Stomach (tissue), 9 donors: ENCODE data around the gene CMIP. TPM values are rescaled to one million over a fixed set of nuclear protein-coding genes. Genes with fewer than 3 reads are reported as not detected.

Experiments
- DNase-seq, 2 donors: peaks; one replicate each; pipeline versions ENCODE4 v3.0.0 to v3.0.0-alpha.2; 2013 to 2019
- H3K27ac ChIP-seq, 5 donors: fragments of 200-600 bp in 4 of 5; sonication (generic) in 4 of 5; one replicate each; pipeline ENCODE4 v1.5.1; 2013 to 2019; ENCODE audit warnings: mild to moderate bottlenecking in 1 of 5, moderate library complexity in 1 of 5
- H3K27me3 ChIP-seq, 3 donors: fragments of 200-600 bp; sonication (generic); one replicate each; pipeline ENCODE4 v1.5.1; 2017 to 2019; ENCODE audit warnings: mixed run types in 1 of 3
- H3K36me3 ChIP-seq, 4 donors: fragments of 200-600 bp; sonication (generic); 1 replicate in 3 of 4; 2 replicates in 1 of 4; pipeline ENCODE4 v1.5.1; 2016 to 2019
- H3K4me1 ChIP-seq, 4 donors: fragments of 200-600 bp; sonication (generic); one replicate each; pipeline ENCODE4 v1.5.1; 2016 to 2019
- H3K4me3 ChIP-seq, 4 donors: fragments of 200-600 bp; sonication (generic) in 3 of 4; one replicate each; pipeline ENCODE4 v1.5.1; 2016 to 2019; ENCODE audit warnings: mild to moderate bottlenecking in 1 of 4
- H3K9me3 ChIP-seq, 4 donors: fragments of 200-600 bp; sonication (generic); one replicate each; pipeline ENCODE4 v1.5.1; 2016 to 2019
- CTCF ChIP-seq, 7 experiments: fragments of 450-650 bp in 4 of 7; fragments of 200-600 bp in 3 of 7; sonication (generic) in 3 of 7; IDR thresholded peaks; one replicate each; pipeline ENCODE4 v1.5.1; 2016 to 2019; ENCODE audit warnings: antibody characterized with exemption in 7 of 7, control low read depth in 2 of 7, mild to moderate bottlenecking in 1 of 7
- EP300 ChIP-seq: sonication (generic); formaldehyde crosslinking; IDR thresholded peaks from one replicate; pipeline ENCODE4 v1.6.1; 2017; ENCODE audit warnings: antibody characterized with exemption
- POLR2A ChIP-seq, 4 donors: fragments of 450-650 bp; IDR thresholded peaks; one replicate each; pipeline ENCODE4 v1.6.1; 2016; ENCODE audit warnings: antibody characterized with exemption in 4 of 4, control low read depth in 2 of 4, mild to moderate bottlenecking in 1 of 4, moderate library complexity in 1 of 4
- POLR2AphosphoS5 ChIP-seq, 3 donors: sonication (generic); formaldehyde crosslinking; IDR thresholded peaks; one replicate each; pipeline ENCODE4 v1.6.1; 2016; ENCODE audit warnings: antibody characterized with exemption in 3 of 3
- WGBS, 5 donors: extraction: QIAGEN DNeasy Blood & Tissue Kit in 3 of 5; methylation state at CpG; one replicate each; pipeline versions ENCODE4 v1.1.5 to v1.1.7; 2013 to 2018; 5-methylcytosine and 5-hydroxymethylcytosine counted together
- intact Hi-C: fragments of 100-400 bp; cut with DNase I; formaldehyde crosslinking; loops from one replicate; pipeline ENCODE4 v1.15.1; 2023; ENCODE audit warnings: low total_unique reads
- polyA plus RNA-seq, 3 donors: library from polyadenylated mRNA; stranded (reverse); fragments of 200-250 nt; gene quantifications; one replicate each; pipeline ENCODE4 v1.2.3, GENCODE V29; 2013
- total RNA-seq, 5 donors: library from RNA; depleted of rRNA; stranded (reverse); fragments of >200 nt; gene quantifications; one replicate each; pipeline versions ENCODE4 v1.1.0 to v1.2.3, GENCODE V29; 2014 to 2016
- donor health status: healthy with polysubstance abuse.
- donor health status: Bipolar disorder and iron deficiency.
- donor health status: healthy.

The CMIP gene
- total and polyA plus RNA-seq, 8 donors, result 11.1 to 71.0 (median 31.2) TPM

- H3K9me3 ChIP-seq, result no peaks in the 10 kb centered on the region
- WGBS, 5 donors, result 46 to 57% (median 49%) methylated on average over 20 to 21 of the region's 21 CpGs
- no peaks in the 10 kb centered on the region for H3K27me3 ChIP-seq
- H3K27ac ChIP-seq, result peak overlapping the region; percentile 46 to 66 (median 54)
- intact Hi-C loops, result no loop called here
- peak in 1 of 2 donors; percentile 74 for DNase-seq
- peaks cover 0 to 13% (median 2%) of the 10 kb centered on the region in 4 donors for H3K36me3 ChIP-seq
- no peak overlapping the region for H3K4me3 ChIP-seq
- TF ChIP-seq POLR2A (IDR thresholded peaks at IDR 0.05), result no peak
- TF ChIP-seq CTCF (IDR thresholded peaks at IDR 0.05), result no peak
- TF ChIP-seq POLR2AphosphoS5 (IDR thresholded peaks at IDR 0.05), result no peak
- TF ChIP-seq EP300, result no peak
- peaks cover 18 to 36% (median 26%) of the 10 kb centered on the region in 4 donors for H3K4me1 ChIP-seq
Measured at GRCh38 chr16:81513204-81514040, 68.8 kb downstream of the CMIP start.

GRCh38 chr16:81514041-81514559, 69.5 kb downstream of the CMIP start:
- no peak for DNase-seq
- intact Hi-C loops, result no loop called here
- Histone ChIP-seq H3K9me3 (no peaks in the 10 kb centered on the region), H3K27ac (peak overlapping the region; percentile 1 to 66 (median 54)), H3K4me1 (peaks cover 20 to 40% (median 30%) of the 10 kb centered on the region in 4 donors), H3K27me3 (no peaks in the 10 kb centered on the region), H3K4me3 (no peak overlapping the region), H3K36me3 (peaks cover 0 to 13% (median 2%) of the 10 kb centered on the region in 4 donors)
- TF ChIP-seq EP300 (no peak), POLR2A (IDR thresholded peaks at IDR 0.05) (no peak), POLR2AphosphoS5 (IDR thresholded peaks at IDR 0.05) (no peak), CTCF (IDR thresholded peaks at IDR 0.05) (no peak)
- 67 to 79% (median 73%) methylated on average over 7 of the region's 7 CpGs for WGBS, 5 donors

- TF ChIP-seq CTCF (IDR thresholded peaks at IDR 0.05) (no peak), POLR2A (IDR thresholded peaks at IDR 0.05) (no peak), EP300 (no peak), POLR2AphosphoS5 (IDR thresholded peaks at IDR 0.05) (no peak)
- intact Hi-C loops, result no loop called here
- no peak overlapping the region for H3K4me3 ChIP-seq
- DNase-seq, result no peak
- H3K27me3 ChIP-seq, result no peaks in the 10 kb centered on the region
- WGBS, 5 donors, result 90 to 98% (median 93%) methylated on average over 12 to 15 of the region's 15 CpGs
- peak overlapping the region in 2 of 5 donors; percentile 46 to 66 for H3K27ac ChIP-seq
- peaks cover 23 to 46% (median 34%) of the 10 kb centered on the region in 4 donors for H3K4me1 ChIP-seq
- no peaks in the 10 kb centered on the region for H3K9me3 ChIP-seq
- peaks cover 0 to 8% (median 2%) of the 10 kb centered on the region in 4 donors for H3K36me3 ChIP-seq
Measured at GRCh38 chr16:81514568-81515258, 70.1 kb downstream of the CMIP start.

- H3K4me1 ChIP-seq, result peaks cover 23 to 51% (median 34%) of the 10 kb centered on the region in 4 donors
Measured at GRCh38 chr16:81515281-81515680, 70.7 kb downstream of the CMIP start.

More at GRCh38 chr16:81515281-81515680, 70.7 kb downstream of the CMIP start:
- Histone ChIP-seq H3K27ac (peak overlapping the region in 1 of 5 donors; percentile 66), H3K27me3 (no peaks in the 10 kb centered on the region), H3K4me3 (no peak overlapping the region), H3K36me3 (peaks cover 0 to 6% (median 2%) of the 10 kb centered on the region in 4 donors), H3K9me3 (no peaks in the 10 kb centered on the region)
- 85 to 95% (median 91%) methylated on average over 11 of the region's 11 CpGs for WGBS, 5 donors
- TF ChIP-seq POLR2A (IDR thresholded peaks at IDR 0.05), result no peak
- TF ChIP-seq EP300, result no peak
- no peak for TF ChIP-seq CTCF (IDR thresholded peaks at IDR 0.05)
- no peak for TF ChIP-seq POLR2AphosphoS5 (IDR thresholded peaks at IDR 0.05)
- intact Hi-C loops, result no loop called here
- no peak for DNase-seq
